ENCODE measurements around the gene GCG. TPM values are rescaled to one million over a fixed set of nuclear protein-coding genes. Genes with fewer than 3 reads are reported as not detected.

GCG gene
- total and polyA plus RNA-seq, 10 of the 15 experiments (the other 5 are each of a cell fraction or from before 2014, with no cell fraction given), result not detected

DNA sequence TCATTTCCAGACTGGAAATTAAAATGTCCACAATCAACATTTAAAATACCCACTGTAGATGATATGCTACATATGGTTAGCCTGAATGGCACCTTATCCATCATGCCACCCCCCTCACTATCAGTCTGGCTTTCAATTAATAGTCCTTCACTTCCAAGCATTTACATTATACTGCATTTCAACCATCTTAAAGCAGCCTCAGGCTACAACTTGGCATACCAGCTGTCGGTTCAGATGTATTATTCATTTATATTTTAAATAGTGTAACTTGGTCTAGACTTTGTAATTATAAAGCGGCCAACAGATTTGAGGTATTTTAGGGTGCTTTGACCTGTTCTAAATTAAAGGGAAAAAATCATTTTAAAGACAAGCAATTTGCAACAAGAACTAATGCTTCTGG lies 2.6 kb downstream of the GCG start:
- Histone ChIP-seq H3K27me3 (replicated peaks in 1 of 2; ENCODE audit: control insufficient read depth in 2 of 2, insufficient read depth in 2 of 2, low read length in 1 of 2) (no peaks in the 10 kb centered on the region), H3K79me2 (ENCODE audit: control insufficient read depth, insufficient read depth, low read length) (no peaks in the 10 kb centered on the region), H3K4me2 (ENCODE audit: control insufficient read depth, insufficient read depth) (no peak overlapping the region), H4K20me1 (ENCODE audit: control insufficient read depth, insufficient read depth) (no peaks in the 10 kb centered on the region), H2AFZ (ENCODE audit: control insufficient read depth, low read depth, low read length) (no peak overlapping the region), H3K36me3 (ENCODE audit: control insufficient read depth in 2 of 2, insufficient read depth in 2 of 2, low read length in 1 of 2) (no peaks in the 10 kb centered on the region), H3K9me3 (replicated peaks; ENCODE audit: control insufficient read depth, insufficient read depth, low read length) (no peaks in the 10 kb centered on the region), H3K27ac (ENCODE audit: control insufficient read depth, insufficient read depth) (no peak overlapping the region), H3K4me3 (no peak overlapping the region), H3K9ac (ENCODE audit: control insufficient read depth, insufficient read depth, low read length) (no peak overlapping the region), H3K4me1 (ENCODE audit: control insufficient read depth, insufficient read depth, low read length) (no peaks in the 10 kb centered on the region)
- intact Hi-C loops (cut with micrococcal nuclease; ENCODE audit: unreplicated experiment) (no loop called here), in situ Hi-C loops (cut with MboI) (no loop called here)
- BruUV-seq (replicated peaks), result no TSS peak
- ChIA-PET POLR2A (no interaction called here), SMC1A (ENCODE audit: uncharacterized antibody, unreplicated experiment) (interaction anchor here (0.6 to 1.3 kb wide), 3 partner anchors 10 to 70 kb away, joined by 3 to 4 read pairs (median 3); no protein-coding TSS in a partner anchor), CTCF (interaction anchor here (1.2 to 5.7 kb wide), 3 partner anchors 23 to 185 kb away, joined by 3 to 26 read pairs (median 7); no protein-coding TSS in a partner anchor), RAD21 (ENCODE audit: unreplicated experiment) (interaction anchor here (0.9 kb wide), 1 partner anchor 24 kb away, joined by 3 read pairs; no protein-coding TSS in a partner anchor)
- TF ChIP-seq FOXM1 (IDR thresholded peaks at IDR 0.05; ENCODE audit: low read depth, low read length) (no peak), RCOR1 (conservative IDR thresholded peaks at IDR 0.05; ENCODE audit: low read depth, low read length) (no peak), MTA3 (IDR thresholded peaks at IDR 0.05; ENCODE audit: borderline replicate concordance, low read length) (no peak), NR2F1 (conservative IDR thresholded peaks at IDR 0.05) (no peak)
- TF ChIP-seq, protein P1, sequence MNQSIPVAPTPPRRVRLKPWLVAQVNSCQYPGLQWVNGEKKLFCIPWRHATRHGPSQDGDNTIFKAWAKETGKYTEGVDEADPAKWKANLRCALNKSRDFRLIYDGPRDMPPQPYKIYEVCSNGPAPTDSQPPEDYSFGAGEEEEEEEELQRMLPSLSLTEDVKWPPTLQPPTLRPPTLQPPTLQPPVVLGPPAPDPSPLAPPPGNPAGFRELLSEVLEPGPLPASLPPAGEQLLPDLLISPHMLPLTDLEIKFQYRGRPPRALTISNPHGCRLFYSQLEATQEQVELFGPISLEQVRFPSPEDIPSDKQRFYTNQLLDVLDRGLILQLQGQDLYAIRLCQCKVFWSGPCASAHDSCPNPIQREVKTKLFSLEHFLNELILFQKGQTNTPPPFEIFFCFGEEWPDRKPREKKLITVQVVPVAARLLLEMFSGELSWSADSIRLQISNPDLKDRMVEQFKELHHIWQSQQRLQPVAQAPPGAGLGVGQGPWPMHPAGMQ (IDR thresholded peaks at IDR 0.05; ENCODE audit: borderline replicate concordance), result no peak
- 15% methylated on average over 2 of the region's 2 CpGs for WGBS (ENCODE audit: insufficient coverage, insufficient replicate concordance, low lambda C conversion rate, missing lambda C conversion rate)
- no peak for ATAC-seq
- FAIRE-seq, result no peak
- DNase-seq (ENCODE audit: low read depth, low spot score), result no peak

DNA sequence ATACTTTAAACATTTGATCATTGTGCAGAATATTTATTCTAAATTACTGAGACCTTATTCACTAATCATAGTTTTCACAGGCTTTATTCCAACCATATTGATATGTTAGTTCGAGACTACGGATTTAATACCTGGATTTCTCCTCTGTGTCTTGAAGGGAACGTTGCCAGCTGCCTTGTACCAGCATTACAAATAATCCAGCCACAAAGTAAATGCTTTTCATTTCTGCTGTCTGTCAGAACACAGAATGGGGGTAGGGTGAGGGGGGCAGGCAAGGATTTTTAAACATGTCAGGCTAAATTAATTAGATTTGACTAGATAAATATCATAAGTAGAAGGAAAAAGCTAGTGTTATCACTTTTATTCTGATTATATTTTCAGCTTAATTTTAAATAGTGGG lies 3.1 kb downstream of the GCG start:
- BruUV-seq (replicated peaks), result no TSS peak
- DNase-seq (ENCODE audit: low read depth, low spot score) (no peak), FAIRE-seq (no peak), ATAC-seq (no peak)
- Histone ChIP-seq H2AFZ (ENCODE audit: control insufficient read depth, low read depth, low read length) (no peak overlapping the region), H3K9me3 (replicated peaks; ENCODE audit: control insufficient read depth, insufficient read depth, low read length) (no peaks in the 10 kb centered on the region), H3K79me2 (ENCODE audit: control insufficient read depth, insufficient read depth, low read length) (no peaks in the 10 kb centered on the region), H4K20me1 (ENCODE audit: control insufficient read depth, insufficient read depth) (no peaks in the 10 kb centered on the region), H3K9ac (ENCODE audit: control insufficient read depth, insufficient read depth, low read length) (no peak overlapping the region), H3K27ac (ENCODE audit: control insufficient read depth, insufficient read depth) (no peak overlapping the region), H3K4me2 (ENCODE audit: control insufficient read depth, insufficient read depth) (no peak overlapping the region), H3K4me1 (ENCODE audit: control insufficient read depth, insufficient read depth, low read length) (no peaks in the 10 kb centered on the region), H3K36me3 (ENCODE audit: control insufficient read depth in 2 of 2, insufficient read depth in 2 of 2, low read length in 1 of 2) (no peaks in the 10 kb centered on the region), H3K4me3 (no peak overlapping the region), H3K27me3 (replicated peaks in 1 of 2; ENCODE audit: control insufficient read depth in 2 of 2, insufficient read depth in 2 of 2, low read length in 1 of 2) (no peaks in the 10 kb centered on the region)
- no peak for TF ChIP-seq CHD1 (IDR thresholded peaks at IDR 0.05; ENCODE audit: low read depth, low read length)
- TF ChIP-seq, protein P2, sequence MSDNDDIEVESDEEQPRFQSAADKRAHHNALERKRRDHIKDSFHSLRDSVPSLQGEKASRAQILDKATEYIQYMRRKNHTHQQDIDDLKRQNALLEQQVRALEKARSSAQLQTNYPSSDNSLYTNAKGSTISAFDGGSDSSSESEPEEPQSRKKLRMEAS (IDR thresholded peaks at IDR 0.05; ENCODE audit: low read depth, low read length), result no peak
- ChIA-PET POLR2A (no interaction called here), SMC1A (ENCODE audit: uncharacterized antibody, unreplicated experiment) (interaction anchor here (0.8 to 1.3 kb wide), 3 partner anchors 10 to 152 kb away, joined by 3 to 4 read pairs (median 3); no protein-coding TSS in a partner anchor), CTCF (interaction anchor here (0.9 to 5.7 kb wide), 3 partner anchors 23 to 203 kb away, joined by 3 to 26 read pairs (median 7); no protein-coding TSS in a partner anchor), RAD21 (ENCODE audit: unreplicated experiment) (no interaction called here)
- intact Hi-C loops (cut with micrococcal nuclease; ENCODE audit: unreplicated experiment), result no loop called here
- 1% methylated on average over 3 of the region's 3 CpGs for WGBS (ENCODE audit: insufficient coverage, insufficient replicate concordance, low lambda C conversion rate, missing lambda C conversion rate)
- in situ Hi-C loops (cut with MboI), result no loop called here

All from GM12878 (cell line).